GM12878 (cell line): ENCODE results near the gene PPL. TPM values are rescaled to one million over a fixed set of nuclear protein-coding genes. Genes with fewer than 3 reads are reported as not detected.

Source experiments
- ATAC-seq: fragments of 200-7000 bp; cut with Tn5 transposase; 3 replicates; pipeline ENCODE4 v1.9.1; 2020; ENCODE audit warnings: mild to moderate bottlenecking, moderate library complexity
- BruUV-seq: library from RNA; stranded (reverse); fragments of 400-500 nt; replicated peaks from 2 replicates; lab custom pipeline; 2021; lab: Mats Ljungman, UMichigan
- CTCF ChIA-PET: fragments of 300-600 bp; sonication (Branson Sonifier 250); formaldehyde crosslinking; extraction: SDS; loops from one replicate; lab custom pipeline; 2021; ENCODE audit warnings: inconsistent platforms; lab: Yijun Ruan, JAX
- POLR2A ChIA-PET: fragments of 350-600 bp; formaldehyde crosslinking; extraction: SDS; loops from one replicate; lab custom pipeline; 2021; ENCODE audit warnings: inconsistent platforms; lab: Charles Lee
- RAD21 ChIA-PET: fragments of 300-600 bp; sonication (Branson Sonifier 250); formaldehyde crosslinking; loops from one replicate; lab custom pipeline; 2023; ENCODE audit warnings: antibody characterized with exemption; ENCODE audit not compliant: unreplicated experiment; lab: Charles Lee
- SMC1A ChIA-PET: fragments of 300-600 bp; sonication (Branson Sonifier 250); formaldehyde crosslinking; loops from one replicate; lab custom pipeline; 2023; ENCODE audit not compliant: unreplicated experiment, uncharacterized antibody; lab: Charles Lee
- DNase-seq: peaks from one replicate; pipeline ENCODE4 v3.0.0-alpha.2; 2011; ENCODE audit warnings: low read depth, low spot score
- FAIRE-seq: peaks from 3 replicates; lab custom pipeline; 2011; peaks lifted over from hg19 to GRCh38; lab: Jason Lieb, UNC
- H2AFZ ChIP-seq: 2 replicates; pipeline ENCODE4 v1.6.0; 2011; ENCODE audit warnings: low read depth, low read length, control low read depth; ENCODE audit not compliant: control insufficient read depth
- H3K27ac ChIP-seq: 2 replicates; pipeline ENCODE4 v1.5.1; 2011; ENCODE audit warnings: control low read depth; ENCODE audit not compliant: control insufficient read depth, insufficient read depth
- H3K27me3 ChIP-seq, 2 experiments: replicated peaks in 1 of 2; 2 replicates each; pipeline versions ENCODE4 v1.6.0 to v1.6.1; 2011; ENCODE audit warnings: low read length in 1 of 2; ENCODE audit not compliant: control insufficient read depth in 2 of 2, insufficient read depth in 2 of 2
- H3K36me3 ChIP-seq, 2 experiments: 2 replicates each; pipeline ENCODE4 v1.5.1; 2011; ENCODE audit warnings: low read length in 1 of 2; ENCODE audit not compliant: control insufficient read depth in 2 of 2, insufficient read depth in 2 of 2
- H3K4me1 ChIP-seq: 2 replicates; pipeline ENCODE4 v1.6.1; 2011; ENCODE audit warnings: mild to moderate bottlenecking, low read length, moderate library complexity, mixed read lengths; ENCODE audit not compliant: control insufficient read depth, insufficient read depth
- H3K4me2 ChIP-seq: 2 replicates; pipeline ENCODE4 v1.6.0; 2011; ENCODE audit warnings: control low read depth; ENCODE audit not compliant: control insufficient read depth, insufficient read depth
- H3K4me3 ChIP-seq: fragments of 200-600 bp; sonication (generic); 2 replicates; pipeline ENCODE4 v1.5.1; 2016
- H3K79me2 ChIP-seq: 2 replicates; pipeline ENCODE4 v1.6.0; 2011; ENCODE audit warnings: low read length; ENCODE audit not compliant: control insufficient read depth, insufficient read depth
- H3K9ac ChIP-seq: 2 replicates; pipeline ENCODE4 v1.8.0; 2011; ENCODE audit warnings: low read length, control low read depth, mixed read lengths; ENCODE audit not compliant: control insufficient read depth, insufficient read depth
- H3K9me3 ChIP-seq: replicated peaks from 3 replicates; pipeline ENCODE4 v1.5.1; 2011; ENCODE audit warnings: mild to moderate bottlenecking, low read length; ENCODE audit not compliant: control insufficient read depth, insufficient read depth
- H4K20me1 ChIP-seq: 2 replicates; pipeline ENCODE4 v1.6.0; 2011; ENCODE audit not compliant: control insufficient read depth, insufficient read depth
- BCL3 ChIP-seq: IDR thresholded peaks from 2 replicates; pipeline ENCODE4 v1.6.1; 2011; ENCODE audit warnings: borderline replicate concordance, low read depth, mild to moderate bottlenecking, moderate library complexity, low read length; ENCODE audit not compliant: insufficient read depth, poor library complexity, severe bottlenecking
- EGR1 ChIP-seq, 2 experiments: IDR thresholded peaks; 1 replicate in 1 of 2; 2 replicates in 1 of 2; pipeline ENCODE4 v1.6.1; 2011 to 2012; ENCODE audit warnings: low read depth in 2 of 2, low read length in 2 of 2, borderline replicate concordance in 1 of 2, mild to moderate bottlenecking in 1 of 2, moderate library complexity in 1 of 2
- NKRF ChIP-seq: fragments of 450-650 bp; conservative IDR thresholded peaks from 2 replicates; pipeline ENCODE4 v1.6.1; 2017; ENCODE audit warnings: mild to moderate bottlenecking, moderate library complexity
- PRDM15 ChIP-seq: fragments of 450-650 bp; formaldehyde crosslinking; IDR thresholded peaks from 2 replicates; pipeline ENCODE4 v1.4.0; 2020; ENCODE audit warnings: mild to moderate bottlenecking, moderate library complexity
- RBBP5 ChIP-seq: fragments of 200-600 bp; sonication (generic); conservative IDR thresholded peaks from 2 replicates; pipeline ENCODE4 v1.6.1; 2016
- SMARCA5 ChIP-seq: fragments of 450-650 bp; IDR thresholded peaks from 2 replicates; pipeline ENCODE4 v1.6.1; 2017; ENCODE audit warnings: mild to moderate bottlenecking
- TCF12 ChIP-seq: IDR thresholded peaks from 2 replicates; pipeline ENCODE4 v1.6.1; 2011; ENCODE audit warnings: low read depth, mild to moderate bottlenecking, low read length
- ZBTB4 ChIP-seq: fragments of 450-650 bp; formaldehyde crosslinking; IDR thresholded peaks from 2 replicates; pipeline ENCODE4 v1.4.0; 2022; ENCODE audit warnings: mild to moderate bottlenecking, moderate library complexity
- ZNF274 ChIP-seq: IDR thresholded peaks from one replicate; pipeline ENCODE4 v1.8.0; 2011; ENCODE audit not compliant: insufficient read length, insufficient read depth
- WGBS: methylation state at CpG from one replicate; pipeline ENCODE4 v1.1.6; 2016; ENCODE audit warnings: low lambda C conversion rate; ENCODE audit not compliant: insufficient replicate concordance, insufficient coverage; ENCODE audit errors: missing lambda C conversion rate; 5-methylcytosine and 5-hydroxymethylcytosine counted together
- in situ Hi-C: fragments of 300-500 bp; cut with MboI; formaldehyde crosslinking; loops from 9 replicates; pipeline ENCODE4 v1.14.3; 2018; ENCODE audit warnings: mixed read lengths
- intact Hi-C: fragments of 100-400 bp; cut with micrococcal nuclease; formaldehyde crosslinking; loops from one replicate; pipeline ENCODE4 v1.14.2; 2022; ENCODE audit not compliant: unreplicated experiment
- polyA plus RNA-seq, 11 experiments: library from polyadenylated mRNA; depleted of rRNA in 4 of 11; unstranded in 6 of 11; stranded (reverse) in 5 of 11; fragments of >200 nt; fragmentation: Nextera tagmentation in 4 of 11; fragmentation: Illumina TruSeq in 1 of 11; extraction: Ambion mirVana in 4 of 11; extraction: Trizol in 1 of 11; gene quantifications; 1 replicate in 1 of 11; 2 replicates in 10 of 11; pipeline versions ENCODE4 v1.2.1 to v1.2.3, GENCODE V29; 2011 to 2016; ENCODE audit warnings: inconsistent platforms in 2 of 11, missing spikeins in 2 of 11, low read depth in 1 of 11
- total RNA-seq, 4 experiments: library from RNA; depleted of rRNA in 3 of 4; stranded (reverse); fragments of >200 nt in 3 of 4; fragmentation: Illumina TruSeq in 1 of 4; extraction: Trizol in 1 of 4; gene quantifications; 2 replicates each; pipeline versions ENCODE4 v1.2.1 to v1.2.3, GENCODE V29; 2013 to 2021

PPL gene
- total and polyA plus RNA-seq, 10 of the 15 experiments (the other 5 are each of a cell fraction or from before 2014, with no cell fraction given), result 0.03 to 0.47 (median 0.05) TPM; not detected in 2

GRCh38 chr16:4972938-4973587 is 36.1 kb upstream of the PPL start:
- BruUV-seq, result no TSS peak
- Histone ChIP-seq H3K4me3 (no peak overlapping the region), H3K9me3 (peaks cover 5% of the 10 kb centered on the region; the same call in 1 of the 3 replicates), H3K27ac (no peak overlapping the region), H3K4me1 (peaks cover 17% of the 10 kb centered on the region), H3K27me3 (no peaks in the 10 kb centered on the region; a peak in 1 of 4 replicates), H2AFZ (no peak overlapping the region), H3K9ac (no peak overlapping the region), H3K36me3 (no peaks in the 10 kb centered on the region), H3K4me2 (no peak overlapping the region), H3K79me2 (no peaks in the 10 kb centered on the region), H4K20me1 (no peaks in the 10 kb centered on the region)
- FAIRE-seq (no peak), DNase-seq (no peak), ATAC-seq (no peak)
- ChIA-PET RAD21 (interaction anchor here (0.6 kb wide), 1 partner anchor 172 kb away, joined by 3 read pairs; no protein-coding TSS in a partner anchor), CTCF (interaction anchor here (1.0 kb wide), 1 partner anchor 10 kb away, joined by 3 read pairs; no protein-coding TSS in a partner anchor), POLR2A (no interaction called here), SMC1A (interaction anchor here (0.6 kb wide), 1 partner anchor 269 kb away, joined by 3 read pairs; no protein-coding TSS in a partner anchor)
- no peak for TF ChIP-seq ZBTB4 (CRISPR knock-in tag)
- TF ChIP-seq NKRF, result no peak
- no peak for TF ChIP-seq BCL3
- TF ChIP-seq EGR1 (IDR thresholded peaks at IDR 0.05; ENCODE audit: borderline replicate concordance in 1 of 2, low read depth in 2 of 2, low read length in 2 of 2), result no peak
- TF ChIP-seq ZNF274, result no peak
- TF ChIP-seq SMARCA5, result no peak
- TF ChIP-seq TCF12, result no peak
- TF ChIP-seq PRDM15 (CRISPR knock-in tag), result no peak
- no peak for TF ChIP-seq RBBP5
- 6% methylated on average over 8 of the region's 8 CpGs for WGBS
- in situ Hi-C loops (no loop called here), intact Hi-C loops (loop anchor here (10.0 kb wide), 1 partner anchor 92 kb away; the partner anchor contains the start of gene C16orf89)
